Common myeloid progenitor, CD34-positive (primary cell): ENCODE data around the gene ITGA11.

Experiments
- CTCF ChIA-PET: fragments of 350-600 bp; sonication (Branson Sonifier 250); formaldehyde crosslinking; loops from one replicate; lab custom pipeline; 2021; ENCODE audit warnings: antibody characterized with exemption; lab: Charles Lee
- POLR2A ChIA-PET: fragments of 350-600 bp; sonication (Branson Sonifier 250); formaldehyde crosslinking; loops from one replicate; lab custom pipeline; 2021; ENCODE audit warnings: antibody characterized with exemption; lab: Charles Lee
- DNase-seq, 3 donors: peaks; one replicate each; pipeline versions ENCODE4 v3.0.0 to v3.0.0-alpha.2; 2013
- H3K27ac ChIP-seq, 2 experiments: 1 replicate in 1 of 2; 2 replicates in 1 of 2; pipeline ENCODE4 v1.7.0; 2013; ENCODE audit warnings: inconsistent platforms in 2 of 2, low read length in 2 of 2, mild to moderate bottlenecking in 2 of 2, low read depth in 1 of 2, moderate library complexity in 1 of 2; ENCODE audit not compliant: severe bottlenecking in 2 of 2, insufficient read depth in 1 of 2, poor library complexity in 1 of 2
- H3K27me3 ChIP-seq, 5 experiments: replicated peaks in 2 of 5; 1 replicate in 3 of 5; 2 replicates in 2 of 5; pipeline versions ENCODE4 v1.6.1 to v1.7.0; 2013; ENCODE audit warnings: low read length in 4 of 5, mild to moderate bottlenecking in 2 of 5, moderate library complexity in 2 of 5, inconsistent platforms in 1 of 5; ENCODE audit not compliant: insufficient read depth in 5 of 5, control insufficient read depth in 4 of 5
- H3K36me3 ChIP-seq, 4 experiments: 1 replicate in 2 of 4; 2 replicates in 2 of 4; pipeline versions ENCODE4 v1.6.1 to v1.7.0; 2013; ENCODE audit warnings: low read length in 3 of 4, control low read depth in 1 of 4, mild to moderate bottlenecking in 1 of 4; ENCODE audit not compliant: control insufficient read depth in 4 of 4, insufficient read depth in 4 of 4
- H3K4me1 ChIP-seq, 4 experiments: 1 replicate in 3 of 4; 2 replicates in 1 of 4; pipeline versions ENCODE4 v1.6.1 to v1.7.1; 2013; ENCODE audit warnings: low read length in 3 of 4, mild to moderate bottlenecking in 3 of 4, control low read depth in 1 of 4, inconsistent platforms in 1 of 4, moderate library complexity in 1 of 4; ENCODE audit not compliant: control insufficient read depth in 4 of 4, insufficient read depth in 4 of 4; ENCODE audit errors: control extremely low read depth in 1 of 4
- H3K4me3 ChIP-seq, 7 experiments: 1 replicate in 4 of 7; 2 replicates in 3 of 7; pipeline versions ENCODE4 v1.5.1 to v1.7.0; 2013; ENCODE audit warnings: mild to moderate bottlenecking in 7 of 7, low read length in 6 of 7, moderate library complexity in 6 of 7, inconsistent platforms in 2 of 7, low read depth in 2 of 7, control low read depth in 1 of 7; ENCODE audit not compliant: insufficient read depth in 4 of 7, control insufficient read depth in 1 of 7; ENCODE audit errors: extremely low read depth in 1 of 7
- H3K9me3 ChIP-seq, 5 experiments: 1 replicate in 4 of 5; 2 replicates in 1 of 5; pipeline versions ENCODE4 v1.6.1 to v1.7.1; 2013; ENCODE audit warnings: low read length in 4 of 5, mild to moderate bottlenecking in 2 of 5, inconsistent platforms in 1 of 5, low read depth in 1 of 5, moderate library complexity in 1 of 5; ENCODE audit not compliant: control insufficient read depth in 4 of 5, insufficient read depth in 2 of 5; ENCODE audit errors: control extremely low read depth in 1 of 5
- WGBS: methylation state at CpG from one replicate; pipeline ENCODE4 v1.1.5; 2013; ENCODE audit not compliant: insufficient coverage; 5-methylcytosine and 5-hydroxymethylcytosine counted together

Gene ITGA11

DNA sequence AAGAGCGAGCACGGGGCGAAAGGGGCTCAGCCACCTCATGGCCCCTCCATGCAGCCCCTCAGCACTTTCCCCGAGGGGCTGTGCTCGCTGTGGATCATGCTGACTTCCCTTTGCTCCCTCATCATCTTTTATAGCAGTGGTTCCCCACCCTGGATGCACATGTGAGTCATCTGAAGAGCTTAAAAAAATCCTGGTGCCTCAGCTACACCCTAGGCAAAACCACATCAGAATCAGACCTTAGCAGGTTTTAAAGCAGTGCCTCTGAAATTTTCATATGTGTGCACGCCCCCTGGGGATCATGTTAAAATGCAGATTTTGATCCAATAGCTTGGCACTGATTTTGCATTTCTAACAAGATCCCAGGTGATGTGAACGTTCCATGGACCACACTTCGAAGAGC is 103.5 kb downstream of the ITGA11 start:
- H3K9me3 ChIP-seq: no peaks in the 10 kb centered on the region
- WGBS: 96% methylated on average over 8 of the region's 8 CpGs
- CTCF ChIA-PET: interaction anchor here (0.6 to 1.5 kb wide), 3 partner anchors 9 to 511 kb away, joined by 3 read pairs; no protein-coding TSS in a partner anchor
- H3K36me3 ChIP-seq: no peaks in the 10 kb centered on the region
- no peaks in the 10 kb centered on the region for H3K27me3 ChIP-seq
- no peak overlapping the region for H3K27ac ChIP-seq
- H3K4me3 ChIP-seq: no peak overlapping the region
- peak in 2 of 3 donors; percentile 15 to 23 for DNase-seq
- peaks cover 0 to 19% (median 11%) of the 10 kb centered on the region in 4 experiments for H3K4me1 ChIP-seq
- POLR2A ChIA-PET: no interaction called here

DNA sequence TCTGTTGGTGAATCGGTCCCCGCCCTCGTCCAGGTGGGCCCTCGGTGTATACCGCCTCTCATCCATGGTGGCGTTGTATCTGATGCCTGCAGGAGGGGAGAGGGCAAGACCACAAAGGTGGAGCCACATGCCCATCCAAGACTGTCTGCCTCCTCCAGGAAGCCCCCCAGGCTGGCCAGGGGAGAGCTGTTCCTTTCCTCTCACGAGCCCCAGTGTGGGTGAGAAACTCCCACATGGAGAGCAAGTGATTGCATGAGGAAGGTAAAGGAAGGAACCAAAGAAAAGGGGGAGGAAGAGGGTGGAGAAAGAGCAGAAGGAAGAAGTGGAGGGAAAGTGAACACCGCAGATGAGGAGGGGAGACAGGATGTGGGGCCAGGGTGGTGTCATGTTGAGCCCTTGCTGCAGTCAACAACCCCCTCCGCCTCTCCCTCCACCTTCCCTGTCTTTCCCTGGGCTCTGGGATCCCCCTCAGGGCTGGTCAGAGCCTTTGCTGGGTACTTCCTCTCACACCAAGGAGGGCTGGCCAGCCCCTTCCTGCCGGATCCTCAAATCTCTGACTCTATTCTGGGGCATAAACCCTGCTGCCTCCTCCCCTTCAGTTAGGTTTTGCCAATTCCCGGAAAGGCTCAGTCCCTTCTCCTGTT is 105.1 kb downstream of the ITGA11 start:
- H3K4me1 ChIP-seq: peaks cover 0 to 27% (median 16%) of the 10 kb centered on the region in 4 experiments
- no peak for DNase-seq
- no peaks in the 10 kb centered on the region for H3K36me3 ChIP-seq
- H3K4me3 ChIP-seq: no peak overlapping the region
- no peaks in the 10 kb centered on the region for H3K27me3 ChIP-seq
- no peaks in the 10 kb centered on the region for H3K9me3 ChIP-seq
- WGBS: 78% methylated on average over 6 of the region's 11 CpGs
- ChIA-PET POLR2A (no interaction called here), CTCF (no interaction called here)
- no peak overlapping the region for H3K27ac ChIP-seq

- Histone ChIP-seq H3K36me3 (no peaks in the 10 kb centered on the region), H3K9me3 (no peaks in the 10 kb centered on the region), H3K4me3 (no peak overlapping the region), H3K27ac (no peak overlapping the region), H3K4me1 (peaks cover 0 to 28% (median 17%) of the 10 kb centered on the region in 4 experiments), H3K27me3 (no peaks in the 10 kb centered on the region)
- DNase-seq: no peak
- POLR2A ChIA-PET: no interaction called here
- CTCF ChIA-PET: interaction anchor here (0.8 to 1.2 kb wide), 3 partner anchors 9 to 39 kb away, joined by 3 read pairs; no protein-coding TSS in a partner anchor
- 100% methylated on average over 2 of the region's 4 CpGs for WGBS
These were observed 106.2 kb downstream of the ITGA11 start for GRCh38 chr15:68325726-68326125.

DNA sequence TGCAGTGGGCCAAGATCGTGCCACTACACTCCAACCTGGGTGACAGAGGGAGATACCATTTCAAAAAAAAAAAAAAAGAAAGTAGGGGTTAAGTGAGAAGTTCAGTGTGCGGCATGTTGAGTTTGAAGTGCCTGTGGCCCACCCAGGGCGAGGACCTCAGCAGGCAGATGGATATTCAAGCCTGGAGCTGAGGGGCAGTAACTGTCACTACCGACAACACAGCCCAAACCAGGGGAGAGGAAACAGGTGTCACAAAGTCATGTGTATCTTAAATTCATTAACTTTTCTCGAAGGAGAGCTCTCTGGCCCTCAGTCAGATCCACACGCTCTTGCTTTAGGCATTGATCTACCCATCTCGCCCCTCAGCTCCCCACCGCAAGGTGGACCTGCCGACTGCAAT is 109.2 kb downstream of the ITGA11 start:
- Histone ChIP-seq H3K36me3 (no peaks in the 10 kb centered on the region), H3K9me3 (no peaks in the 10 kb centered on the region), H3K4me3 (no peak overlapping the region), H3K27me3 (no peaks in the 10 kb centered on the region), H3K27ac (no peak overlapping the region), H3K4me1 (peaks cover 0 to 26% (median 17%) of the 10 kb centered on the region in 4 experiments)
- CTCF ChIA-PET: interaction anchor here (0.8 to 1.5 kb wide), 5 partner anchors 8 to 42 kb away, joined by 3 read pairs; no protein-coding TSS in a partner anchor
- WGBS: 68% methylated on average over 8 of the region's 9 CpGs
- DNase-seq: peak in 2 of 3 donors; percentile 38 to 62
- POLR2A ChIA-PET: interaction anchor here (0.6 to 0.7 kb wide), 2 partner anchors 67 to 228 kb away, joined by 3 read pairs; no protein-coding TSS in a partner anchor

DNA sequence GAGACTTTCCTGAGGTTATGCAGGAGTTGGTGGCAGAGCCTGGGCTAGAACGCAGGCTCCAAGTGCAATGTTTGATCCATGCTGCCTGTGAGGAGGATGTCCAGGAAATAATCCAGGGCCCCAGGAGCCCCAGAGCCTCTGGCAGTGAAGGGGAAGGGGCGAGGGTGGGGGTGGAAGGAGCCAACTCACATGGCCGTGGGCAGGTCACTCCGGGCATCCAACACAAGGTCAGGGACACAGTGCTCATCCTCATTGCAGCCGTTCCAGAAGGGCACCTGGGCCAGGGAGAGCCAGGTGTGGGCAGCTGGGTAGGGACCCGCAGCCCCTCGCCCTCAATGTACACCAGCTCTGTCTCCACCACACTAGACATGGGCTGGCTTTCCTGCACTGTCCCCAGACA is 110.7 kb downstream of the ITGA11 start:
- no peak for DNase-seq
- no peaks in the 10 kb centered on the region for H3K27me3 ChIP-seq
- no peak overlapping the region for H3K4me3 ChIP-seq
- no peaks in the 10 kb centered on the region for H3K36me3 ChIP-seq
- H3K9me3 ChIP-seq: no peaks in the 10 kb centered on the region
- ChIA-PET POLR2A (no interaction called here), CTCF (interaction anchor here (1.3 to 1.5 kb wide), 2 partner anchors 15 to 29 kb away, joined by 4 to 7 read pairs; no protein-coding TSS in a partner anchor)
- H3K4me1 ChIP-seq: peaks cover 0 to 15% (median 9%) of the 10 kb centered on the region in 4 experiments
- no peak overlapping the region for H3K27ac ChIP-seq
- WGBS: 88% methylated on average over 7 of the region's 7 CpGs

GRCh38 chr15:68319997-68320396 is 112.0 kb downstream of the ITGA11 start:
- POLR2A ChIA-PET: no interaction called here
- Histone ChIP-seq H3K9me3 (no peaks in the 10 kb centered on the region), H3K36me3 (no peaks in the 10 kb centered on the region), H3K27ac (no peak overlapping the region), H3K4me3 (no peak overlapping the region), H3K4me1 (peaks cover 0 to 23% (median 12%) of the 10 kb centered on the region in 4 experiments), H3K27me3 (no peaks in the 10 kb centered on the region)
- WGBS: 97% methylated on average over 10 of the region's 12 CpGs
- no peak for DNase-seq
- CTCF ChIA-PET: interaction anchor here (0.8 to 1.5 kb wide), 2 partner anchors 9 to 13 kb away, joined by 3 to 7 read pairs; no protein-coding TSS in a partner anchor
